IPS-20b (cell line): Measurements from ENCODE around the gene WDR70.
"Not testable (repeated sequence)": the region's sequence is repeated elsewhere in the genome, so short reads cannot be mapped to it uniquely, and the experiment has no call there.

Source experiments
- H3K27ac ChIP-seq: one replicate; pipeline ENCODE4 v1.5.1; 2013; ENCODE audit warnings: low read length
- H3K27me3 ChIP-seq: 2 replicates; pipeline ENCODE4 v1.6.1; 2013; ENCODE audit warnings: mild to moderate bottlenecking, low read length, inconsistent platforms; ENCODE audit not compliant: insufficient read depth
- H3K36me3 ChIP-seq: 2 replicates; pipeline ENCODE4 v1.6.1; 2013; ENCODE audit warnings: low read depth, mild to moderate bottlenecking, inconsistent platforms, low read length, moderate library complexity; ENCODE audit not compliant: insufficient read depth
- H3K4me1 ChIP-seq: 2 replicates; pipeline ENCODE4 v1.6.1; 2013; ENCODE audit warnings: mild to moderate bottlenecking, control low read depth, inconsistent platforms, low read length, moderate library complexity; ENCODE audit not compliant: insufficient read depth
- H3K4me3 ChIP-seq: 2 replicates; pipeline ENCODE4 v1.5.1; 2013; ENCODE audit warnings: mild to moderate bottlenecking, low read length, inconsistent platforms
- H3K9ac ChIP-seq: 2 replicates; pipeline ENCODE4 v1.6.1; 2013; ENCODE audit warnings: low read depth, mild to moderate bottlenecking, inconsistent platforms, low read length, moderate library complexity
- H3K9me3 ChIP-seq: 2 replicates; pipeline ENCODE4 v1.6.1; 2013; ENCODE audit warnings: mild to moderate bottlenecking, low read depth, low read length, inconsistent platforms; ENCODE audit not compliant: insufficient read depth

Gene WDR70

GRCh38 chr5:37580106-37580505 lies 201.0 kb downstream of the WDR70 start:
- Histone ChIP-seq H3K4me3 (no peak overlapping the region), H3K9ac (no peak overlapping the region), H3K9me3 (no peaks in the 10 kb centered on the region), H3K27ac (no peak overlapping the region), H3K36me3 (no peaks in the 10 kb centered on the region), H3K4me1 (no peaks in the 10 kb centered on the region), H3K27me3 (no peaks in the 10 kb centered on the region)

- H3K27ac ChIP-seq = no peak overlapping the region
- H3K9me3 ChIP-seq = no peaks in the 10 kb centered on the region
- H3K4me1 ChIP-seq = no peaks in the 10 kb centered on the region
- H3K9ac ChIP-seq = no peak overlapping the region
- H3K4me3 ChIP-seq = no peak overlapping the region
- H3K36me3 ChIP-seq = no peaks in the 10 kb centered on the region
- H3K27me3 ChIP-seq = no peaks in the 10 kb centered on the region
Observed at GRCh38 chr5:37582202-37582601, 203.1 kb downstream of the WDR70 start.

- H3K27ac ChIP-seq, H3K9me3 ChIP-seq, H3K36me3 ChIP-seq, H3K9ac ChIP-seq, H3K27me3 ChIP-seq, H3K4me1 ChIP-seq, H3K4me3 ChIP-seq: not testable (repeated sequence)
Observed at GRCh38 chr5:37593292-37593691, 214.2 kb downstream of the WDR70 start.

- not testable (repeated sequence) for H3K9ac ChIP-seq, H3K9me3 ChIP-seq, H3K27me3 ChIP-seq, H3K4me3 ChIP-seq, H3K4me1 ChIP-seq, H3K36me3 ChIP-seq, H3K27ac ChIP-seq
Observed at GRCh38 chr5:37594864-37595263, 215.7 kb downstream of the WDR70 start.

GRCh38 chr5:37598733-37599132 lies 219.6 kb downstream of the WDR70 start:
- Histone ChIP-seq H3K27ac (no peak overlapping the region), H3K36me3 (no peaks in the 10 kb centered on the region), H3K4me3 (no peak overlapping the region), H3K9me3 (peaks cover 4% of the 10 kb centered on the region), H3K9ac (no peak overlapping the region), H3K4me1 (no peaks in the 10 kb centered on the region), H3K27me3 (no peaks in the 10 kb centered on the region)

- Histone ChIP-seq H3K4me3 (no peak overlapping the region), H3K36me3 (no peaks in the 10 kb centered on the region), H3K9ac (no peak overlapping the region), H3K27ac (no peak overlapping the region), H3K9me3 (peaks cover 4% of the 10 kb centered on the region), H3K4me1 (no peaks in the 10 kb centered on the region), H3K27me3 (no peaks in the 10 kb centered on the region)
Observed at GRCh38 chr5:37601163-37601562, 222.0 kb downstream of the WDR70 start.

GRCh38 chr5:37603072-37603471 lies 224.0 kb downstream of the WDR70 start:
- Histone ChIP-seq H3K9me3 (peaks cover 4% of the 10 kb centered on the region), H3K4me1 (no peaks in the 10 kb centered on the region), H3K27me3 (no peaks in the 10 kb centered on the region), H3K36me3 (no peaks in the 10 kb centered on the region), H3K27ac (no peak overlapping the region), H3K9ac (no peak overlapping the region), H3K4me3 (no peak overlapping the region)

- no peak overlapping the region for H3K4me3 ChIP-seq
- peaks cover 4% of the 10 kb centered on the region for H3K9me3 ChIP-seq
- H3K9ac ChIP-seq = no peak overlapping the region
- H3K27ac ChIP-seq = no peak overlapping the region
- no peaks in the 10 kb centered on the region for H3K36me3 ChIP-seq
- no peaks in the 10 kb centered on the region for H3K27me3 ChIP-seq
- no peaks in the 10 kb centered on the region for H3K4me1 ChIP-seq
Observed at GRCh38 chr5:37604290-37604689, 225.2 kb downstream of the WDR70 start.

- Histone ChIP-seq H3K27ac (no peak overlapping the region), H3K4me3 (no peak overlapping the region), H3K36me3 (no peaks in the 10 kb centered on the region), H3K27me3 (no peaks in the 10 kb centered on the region), H3K9ac (no peak overlapping the region), H3K4me1 (no peaks in the 10 kb centered on the region), H3K9me3 (peaks cover 2% of the 10 kb centered on the region; the same call in 1 of the 2 replicates)
Observed at GRCh38 chr5:37606148-37606547, 227.0 kb downstream of the WDR70 start.

GRCh38 chr5:37606632-37607248 lies 227.6 kb downstream of the WDR70 start:
- H3K27ac ChIP-seq = no peak overlapping the region
- no peaks in the 10 kb centered on the region for H3K4me1 ChIP-seq
- H3K27me3 ChIP-seq = no peaks in the 10 kb centered on the region
- no peak overlapping the region for H3K4me3 ChIP-seq
- no peaks in the 10 kb centered on the region for H3K36me3 ChIP-seq
- H3K9ac ChIP-seq = no peak overlapping the region
- H3K9me3 ChIP-seq = no peaks in the 10 kb centered on the region

- no peaks in the 10 kb centered on the region for H3K27me3 ChIP-seq
- H3K9me3 ChIP-seq = no peaks in the 10 kb centered on the region
- no peaks in the 10 kb centered on the region for H3K4me1 ChIP-seq
- H3K36me3 ChIP-seq = no peaks in the 10 kb centered on the region
- H3K27ac ChIP-seq = no peak overlapping the region
- H3K9ac ChIP-seq = no peak overlapping the region
- H3K4me3 ChIP-seq = no peak overlapping the region
Observed at GRCh38 chr5:37615184-37615583, 236.1 kb downstream of the WDR70 start.

GRCh38 chr5:37619353-37619752 lies 240.2 kb downstream of the WDR70 start:
- Histone ChIP-seq H3K36me3 (no peaks in the 10 kb centered on the region), H3K9me3 (no peaks in the 10 kb centered on the region), H3K9ac (no peak overlapping the region), H3K4me3 (no peak overlapping the region), H3K4me1 (no peaks in the 10 kb centered on the region), H3K27ac (no peak overlapping the region), H3K27me3 (no peaks in the 10 kb centered on the region)
